GM23338 (cell line): ENCODE results near the gene MRM2. TPM values are rescaled to one million over a fixed set of nuclear protein-coding genes. Genes with fewer than 3 reads are reported as not detected.

Experiments
- CREB1 ChIP-seq: fragments of 250-450 bp; sonication (Bioruptor Pico); IDR thresholded peaks from 2 replicates; pipeline ENCODE4 v1.5.0; 2020; ENCODE audit warnings: low read depth, mild to moderate bottlenecking, moderate library complexity
- EZH2 ChIP-seq: fragments of 200-600 bp; sonication (generic); IDR thresholded peaks from one replicate; pipeline ENCODE4 v1.8.0; 2017; ENCODE audit warnings: antibody characterized with exemption, mild to moderate bottlenecking, low read depth; ENCODE audit not compliant: unreplicated experiment
- EZH2phosphoT487 ChIP-seq: fragments of 200-600 bp; sonication (generic); IDR thresholded peaks from one replicate; pipeline ENCODE4 v1.8.1; 2018; ENCODE audit warnings: antibody characterized with exemption; ENCODE audit not compliant: unreplicated experiment
- JUNB ChIP-seq: IDR thresholded peaks from one replicate; pipeline ENCODE4 v1.6.1; 2016; ENCODE audit warnings: antibody characterized with exemption; ENCODE audit not compliant: unreplicated experiment
- NANOG ChIP-seq: IDR thresholded peaks from 2 replicates; pipeline ENCODE4 v1.6.1; 2016; ENCODE audit warnings: antibody characterized with exemption, borderline replicate concordance
- STAT1 ChIP-seq: IDR thresholded peaks from one replicate; pipeline ENCODE4 v1.6.1; 2016; ENCODE audit warnings: antibody characterized with exemption; ENCODE audit not compliant: unreplicated experiment
- ZNF114 ChIP-seq: fragments of 250-450 bp; sonication (Bioruptor Pico); IDR thresholded peaks from 2 replicates; pipeline ENCODE4 v1.5.0; 2020; ENCODE audit warnings: mild to moderate bottlenecking, moderate library complexity
- ZNF331 ChIP-seq: fragments of 250-450 bp; sonication (Bioruptor Pico); IDR thresholded peaks from 2 replicates; pipeline ENCODE4 v1.5.0; 2020; ENCODE audit warnings: low read depth, mild to moderate bottlenecking, moderate library complexity
- polyA plus RNA-seq: library from polyadenylated mRNA; unstranded; fragments of >200 nt; fragmentation: Nextera tagmentation; extraction: Ambion mirVana; gene quantifications from 2 replicates; pipeline ENCODE4 v1.2.1, GENCODE V29; 2016
- total RNA-seq: library from RNA; depleted of rRNA; stranded (reverse); fragments of >200 nt; shearing (Covaris generic); gene quantifications from 2 replicates; pipeline ENCODE4 v1.2.3, GENCODE V29; 2014
- TF ChIP-seq, protein P1 (sequence below): fragments of 250-450 bp; sonication (Bioruptor Pico); IDR thresholded peaks from 2 replicates; pipeline ENCODE4 v1.5.0; 2020; ENCODE audit warnings: mild to moderate bottlenecking, moderate library complexity

Gene MRM2
- total and polyA plus RNA-seq, 2 experiments from 2014 or later = 30.0 to 37.8 TPM

- TF ChIP-seq, protein P1, sequence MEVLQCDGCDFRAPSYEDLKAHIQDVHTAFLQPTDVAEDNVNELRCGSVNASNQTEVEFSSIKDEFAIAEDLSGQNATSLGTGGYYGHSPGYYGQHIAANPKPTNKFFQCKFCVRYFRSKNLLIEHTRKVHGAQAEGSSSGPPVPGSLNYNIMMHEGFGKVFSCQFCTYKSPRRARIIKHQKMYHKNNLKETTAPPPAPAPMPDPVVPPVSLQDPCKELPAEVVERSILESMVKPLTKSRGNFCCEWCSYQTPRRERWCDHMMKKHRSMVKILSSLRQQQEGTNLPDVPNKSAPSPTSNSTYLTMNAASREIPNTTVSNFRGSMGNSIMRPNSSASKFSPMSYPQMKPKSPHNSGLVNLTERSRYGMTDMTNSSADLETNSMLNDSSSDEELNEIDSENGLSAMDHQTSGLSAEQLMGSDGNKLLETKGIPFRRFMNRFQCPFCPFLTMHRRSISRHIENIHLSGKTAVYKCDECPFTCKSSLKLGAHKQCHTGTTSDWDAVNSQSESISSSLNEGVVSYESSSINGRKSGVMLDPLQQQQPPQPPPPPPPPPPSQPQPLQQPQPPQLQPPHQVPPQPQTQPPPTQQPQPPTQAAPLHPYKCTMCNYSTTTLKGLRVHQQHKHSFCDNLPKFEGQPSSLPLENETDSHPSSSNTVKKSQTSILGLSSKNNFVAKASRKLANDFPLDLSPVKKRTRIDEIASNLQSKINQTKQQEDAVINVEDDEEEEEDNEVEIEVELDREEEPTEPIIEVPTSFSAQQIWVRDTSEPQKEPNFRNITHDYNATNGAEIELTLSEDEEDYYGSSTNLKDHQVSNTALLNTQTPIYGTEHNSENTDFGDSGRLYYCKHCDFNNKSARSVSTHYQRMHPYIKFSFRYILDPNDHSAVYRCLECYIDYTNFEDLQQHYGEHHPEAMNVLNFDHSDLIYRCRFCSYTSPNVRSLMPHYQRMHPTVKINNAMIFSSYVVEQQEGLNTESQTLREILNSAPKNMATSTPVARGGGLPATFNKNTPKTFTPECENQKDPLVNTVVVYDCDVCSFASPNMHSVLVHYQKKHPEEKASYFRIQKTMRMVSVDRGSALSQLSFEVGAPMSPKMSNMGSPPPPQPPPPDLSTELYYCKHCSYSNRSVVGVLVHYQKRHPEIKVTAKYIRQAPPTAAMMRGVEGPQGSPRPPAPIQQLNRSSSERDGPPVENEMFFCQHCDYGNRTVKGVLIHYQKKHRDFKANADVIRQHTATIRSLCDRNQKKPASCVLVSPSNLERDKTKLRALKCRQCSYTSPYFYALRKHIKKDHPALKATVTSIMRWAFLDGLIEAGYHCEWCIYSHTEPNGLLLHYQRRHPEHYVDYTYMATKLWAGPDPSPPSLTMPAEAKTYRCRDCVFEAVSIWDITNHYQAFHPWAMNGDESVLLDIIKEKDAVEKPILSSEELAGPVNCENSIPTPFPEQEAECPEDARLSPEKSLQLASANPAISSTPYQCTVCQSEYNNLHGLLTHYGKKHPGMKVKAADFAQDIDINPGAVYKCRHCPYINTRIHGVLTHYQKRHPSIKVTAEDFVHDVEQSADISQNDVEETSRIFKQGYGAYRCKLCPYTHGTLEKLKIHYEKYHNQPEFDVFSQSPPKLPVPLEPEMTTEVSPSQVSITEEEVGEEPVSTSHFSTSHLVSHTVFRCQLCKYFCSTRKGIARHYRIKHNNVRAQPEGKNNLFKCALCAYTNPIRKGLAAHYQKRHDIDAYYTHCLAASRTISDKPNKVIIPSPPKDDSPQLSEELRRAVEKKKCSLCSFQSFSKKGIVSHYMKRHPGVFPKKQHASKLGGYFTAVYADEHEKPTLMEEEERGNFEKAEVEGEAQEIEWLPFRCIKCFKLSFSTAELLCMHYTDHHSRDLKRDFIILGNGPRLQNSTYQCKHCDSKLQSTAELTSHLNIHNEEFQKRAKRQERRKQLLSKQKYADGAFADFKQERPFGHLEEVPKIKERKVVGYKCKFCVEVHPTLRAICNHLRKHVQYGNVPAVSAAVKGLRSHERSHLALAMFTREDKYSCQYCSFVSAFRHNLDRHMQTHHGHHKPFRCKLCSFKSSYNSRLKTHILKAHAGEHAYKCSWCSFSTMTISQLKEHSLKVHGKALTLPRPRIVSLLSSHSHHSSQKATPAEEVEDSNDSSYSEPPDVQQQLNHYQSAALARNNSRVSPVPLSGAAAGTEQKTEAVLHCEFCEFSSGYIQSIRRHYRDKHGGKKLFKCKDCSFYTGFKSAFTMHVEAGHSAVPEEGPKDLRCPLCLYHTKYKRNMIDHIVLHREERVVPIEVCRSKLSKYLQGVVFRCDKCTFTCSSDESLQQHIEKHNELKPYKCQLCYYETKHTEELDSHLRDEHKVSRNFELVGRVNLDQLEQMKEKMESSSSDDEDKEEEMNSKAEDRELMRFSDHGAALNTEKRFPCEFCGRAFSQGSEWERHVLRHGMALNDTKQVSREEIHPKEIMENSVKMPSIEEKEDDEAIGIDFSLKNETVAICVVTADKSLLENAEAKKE (CRISPR knock-in tag) = no peak
- no peak for TF ChIP-seq EZH2phosphoT487
- TF ChIP-seq CREB1 = no peak
- no peak for TF ChIP-seq STAT1
- TF ChIP-seq EZH2 = no peak
- TF ChIP-seq JUNB = no peak
- TF ChIP-seq ZNF114 (CRISPR knock-in tag) = no peak
- TF ChIP-seq NANOG = no peak
- no peak for TF ChIP-seq ZNF331 (CRISPR knock-in tag)
Measured at GRCh38 chr7:2256306-2257045, 14.5 kb upstream of the MRM2 start (continued).
